GM19035 (cell line): ENCODE data around the gene IFT43.
"Not testable (repeated sequence)": the region's sequence is repeated elsewhere in the genome, so short reads cannot be mapped to it uniquely, and the experiment has no call there.

Source experiments
- ATAC-seq: cut with Tn5 transposase; IDR thresholded peaks from one replicate; pipeline ENCODE4 v1.9.1; 2021; ENCODE audit not compliant: unreplicated experiment

The IFT43 gene

GRCh38 chr14:76009627-76010026, 24.1 kb downstream of the IFT43 start:
- not testable (repeated sequence) for ATAC-seq

- no peak for ATAC-seq
Measured at GRCh38 chr14:76011930-76012329, 26.4 kb downstream of the IFT43 start.

GRCh38 chr14:76012354-76012753, 26.8 kb downstream of the IFT43 start:
- no peak for ATAC-seq

GRCh38 chr14:76015191-76015590, 29.6 kb downstream of the IFT43 start:
- ATAC-seq = no peak

GRCh38 chr14:76015668-76016067, 30.1 kb downstream of the IFT43 start:
- no peak for ATAC-seq

- ATAC-seq = no peak
Measured at GRCh38 chr14:76019676-76020075, 34.1 kb downstream of the IFT43 start.

GRCh38 chr14:76022991-76023390, 37.4 kb downstream of the IFT43 start:
- no peak for ATAC-seq

- no peak for ATAC-seq
Measured at GRCh38 chr14:76023757-76024156, 38.2 kb downstream of the IFT43 start.

GRCh38 chr14:76024211-76024907, 38.8 kb downstream of the IFT43 start:
- no peak for ATAC-seq

- ATAC-seq = no peak
Measured at GRCh38 chr14:76034566-76034965, 49.0 kb downstream of the IFT43 start.

- ATAC-seq = no peak
Measured at GRCh38 chr14:76040704-76041103, 55.1 kb downstream of the IFT43 start.

- no peak for ATAC-seq
Measured at GRCh38 chr14:76045773-76046172, 60.2 kb downstream of the IFT43 start.

- no peak for ATAC-seq
Measured at GRCh38 chr14:76050250-76050649, 64.7 kb downstream of the IFT43 start.

- no peak for ATAC-seq
Measured at GRCh38 chr14:76050797-76051392, 65.3 kb downstream of the IFT43 start.

GRCh38 chr14:76051717-76052465, 66.3 kb downstream of the IFT43 start:
- ATAC-seq = no peak

- ATAC-seq = no peak
Measured at GRCh38 chr14:76053572-76054355, 68.2 kb downstream of the IFT43 start.

- ATAC-seq = no peak
Measured at GRCh38 chr14:76055330-76055729, 69.8 kb downstream of the IFT43 start.

- no peak for ATAC-seq
Measured at GRCh38 chr14:76056128-76056527, 70.6 kb downstream of the IFT43 start.

GRCh38 chr14:76057914-76058313, 72.4 kb downstream of the IFT43 start:
- no peak for ATAC-seq

- no peak for ATAC-seq
Measured at GRCh38 chr14:76063327-76063726, 77.8 kb downstream of the IFT43 start.

GRCh38 chr14:76065519-76065918, 80.0 kb downstream of the IFT43 start:
- no peak for ATAC-seq
